Peyer's patch (tissue), 4 donors: ENCODE measurements around the gene ACAA2.

Experiments used
- POLR2A ChIP-seq, 2 donors: fragments of 450-650 bp; IDR thresholded peaks; one replicate each; pipeline ENCODE4 v1.5.1; 2017; ENCODE audit warnings: antibody characterized with exemption in 2 of 2, mild to moderate bottlenecking in 2 of 2, moderate library complexity in 2 of 2
- TF ChIP-seq, protein P1 (sequence below), 6 experiments: fragments of 450-650 bp in 4 of 6; fragments of 200-600 bp in 2 of 6; sonication (generic) in 1 of 6; IDR thresholded peaks; one replicate each; pipeline ENCODE4 v1.5.1; 2017 to 2019; ENCODE audit warnings: antibody characterized with exemption in 6 of 6, mild to moderate bottlenecking in 3 of 6, moderate library complexity in 1 of 6

DNA sequence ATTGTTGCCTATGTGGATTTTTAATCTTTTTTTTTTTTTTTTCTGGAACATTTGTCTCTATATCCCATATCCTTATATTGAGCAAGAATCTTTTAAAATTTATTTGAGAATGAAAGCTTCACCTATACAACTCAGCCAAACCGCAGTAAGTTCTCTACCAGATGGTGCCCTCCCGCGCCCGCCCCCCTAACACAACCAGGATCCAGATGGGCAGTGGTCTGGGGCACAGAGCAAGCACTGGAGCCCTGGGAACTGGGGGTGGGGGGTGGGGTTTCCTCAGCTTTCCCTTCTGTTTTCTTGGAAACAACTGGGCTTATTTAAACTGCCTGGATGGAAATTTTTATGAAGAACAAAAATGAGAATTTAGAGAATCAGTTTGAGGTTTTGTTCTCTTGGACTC, 74.6 kb downstream of the ACAA2 start:
- TF ChIP-seq, protein P1, sequence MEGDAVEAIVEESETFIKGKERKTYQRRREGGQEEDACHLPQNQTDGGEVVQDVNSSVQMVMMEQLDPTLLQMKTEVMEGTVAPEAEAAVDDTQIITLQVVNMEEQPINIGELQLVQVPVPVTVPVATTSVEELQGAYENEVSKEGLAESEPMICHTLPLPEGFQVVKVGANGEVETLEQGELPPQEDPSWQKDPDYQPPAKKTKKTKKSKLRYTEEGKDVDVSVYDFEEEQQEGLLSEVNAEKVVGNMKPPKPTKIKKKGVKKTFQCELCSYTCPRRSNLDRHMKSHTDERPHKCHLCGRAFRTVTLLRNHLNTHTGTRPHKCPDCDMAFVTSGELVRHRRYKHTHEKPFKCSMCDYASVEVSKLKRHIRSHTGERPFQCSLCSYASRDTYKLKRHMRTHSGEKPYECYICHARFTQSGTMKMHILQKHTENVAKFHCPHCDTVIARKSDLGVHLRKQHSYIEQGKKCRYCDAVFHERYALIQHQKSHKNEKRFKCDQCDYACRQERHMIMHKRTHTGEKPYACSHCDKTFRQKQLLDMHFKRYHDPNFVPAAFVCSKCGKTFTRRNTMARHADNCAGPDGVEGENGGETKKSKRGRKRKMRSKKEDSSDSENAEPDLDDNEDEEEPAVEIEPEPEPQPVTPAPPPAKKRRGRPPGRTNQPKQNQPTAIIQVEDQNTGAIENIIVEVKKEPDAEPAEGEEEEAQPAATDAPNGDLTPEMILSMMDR (IDR thresholded peaks at IDR 0.05): no peak
- TF ChIP-seq POLR2A (IDR thresholded peaks at IDR 0.05): no peak
